Body of pancreas (tissue), 4 donors: Measurements from ENCODE around the gene HTR3B. TPM values are rescaled to one million over a fixed set of nuclear protein-coding genes. Genes with fewer than 3 reads are reported as not detected.

Experiments
- ATAC-seq: fragments of 150-250 bp; one replicate; pipeline ENCODE4 v1.9.1; 2016
- DNase-seq, 4 donors: peaks; one replicate each; pipeline ENCODE4 v3.0.0-alpha.2; 2019
- H3K27ac ChIP-seq, 4 donors: fragments of 200-600 bp; sonication (generic); 1 replicate in 3 of 4; 2 replicates in 1 of 4; pipeline versions ENCODE4 v1.5.1 to v1.6.1; 2016 to 2019; ENCODE audit warnings: mild to moderate bottlenecking in 1 of 4, mixed read lengths in 1 of 4, moderate library complexity in 1 of 4
- H3K27me3 ChIP-seq, 2 donors: fragments of 200-600 bp; sonication (generic); one replicate each; pipeline ENCODE4 v1.6.0; 2016; ENCODE audit warnings: mild to moderate bottlenecking in 1 of 2
- H3K36me3 ChIP-seq, 2 donors: fragments of 200-600 bp; sonication (generic); replicated peaks in 1 of 2; 2 replicates each; pipeline ENCODE4 v1.5.1; 2016; ENCODE audit warnings: low read depth in 2 of 2; ENCODE audit not compliant: insufficient read depth in 1 of 2
- H3K4me1 ChIP-seq: fragments of 200-600 bp; sonication (generic); one replicate; pipeline ENCODE4 v1.6.0; 2016
- H3K4me3 ChIP-seq, 2 donors: fragments of 200-600 bp; sonication (generic); 1 replicate in 1 of 2; 2 replicates in 1 of 2; pipeline ENCODE4 v1.5.1; 2016 to 2019
- H3K9me3 ChIP-seq, 3 donors: fragments of 200-600 bp; sonication (generic); 1 replicate in 2 of 3; 2 replicates in 1 of 3; pipeline ENCODE4 v1.5.1; 2016
- CTCF ChIP-seq, 7 experiments: fragments of 450-650 bp in 4 of 7; fragments of 200-600 bp in 3 of 7; sonication (generic) in 3 of 7; IDR thresholded peaks; one replicate each; pipeline ENCODE4 v1.5.1; 2016 to 2019; ENCODE audit warnings: antibody characterized with exemption in 7 of 7
- POLR2A ChIP-seq, 3 donors: fragments of 450-650 bp; IDR thresholded peaks; one replicate each; pipeline ENCODE4 v1.6.1; 2016; ENCODE audit warnings: antibody characterized with exemption in 3 of 3, mild to moderate bottlenecking in 2 of 3
- WGBS, 2 donors: methylation state at CpG; one replicate each; pipeline ENCODE4 v1.1.5; 2017; 5-methylcytosine and 5-hydroxymethylcytosine counted together
- intact Hi-C: fragments of 100-400 bp; cut with DNase I; formaldehyde crosslinking; loops from one replicate; pipeline ENCODE4 v1.15.1; 2023
- total RNA-seq, 2 donors: library from RNA; depleted of rRNA; stranded (reverse); fragments of >200 nt; gene quantifications; one replicate each; pipeline ENCODE4 v1.1.0, GENCODE V29; 2016

Gene HTR3B
- total RNA-seq, 2 donors from 2014 or later: not detected

GRCh38 chr11:113989916-113990315 lies 85.3 kb downstream of the HTR3B start:
- no peaks in the 10 kb centered on the region for H3K9me3 ChIP-seq
- no peak for ATAC-seq
- H3K4me3 ChIP-seq: no peak overlapping the region
- TF ChIP-seq POLR2A (IDR thresholded peaks at IDR 0.05) (no peak), CTCF (IDR thresholded peaks at IDR 0.05) (no peak)
- H3K27me3 ChIP-seq: no peaks in the 10 kb centered on the region
- no peaks in the 10 kb centered on the region for H3K36me3 ChIP-seq
- no peak overlapping the region for H3K27ac ChIP-seq
- 28 to 44% methylated on average over 2 of the region's 2 CpGs for WGBS, 2 donors
- H3K4me1 ChIP-seq: no peaks in the 10 kb centered on the region
- DNase-seq: no peak
- intact Hi-C loops: loop anchor here (5.0 kb wide), 1 partner anchor 272 kb away; no protein-coding TSS in a partner anchor

GRCh38 chr11:113991170-113991569 lies 86.6 kb downstream of the HTR3B start:
- intact Hi-C loops: loop anchor here (5.0 kb wide), 1 partner anchor 271 kb away; no protein-coding TSS in a partner anchor
- H3K27ac ChIP-seq: no peak overlapping the region
- WGBS, 2 donors: 7 to 11% methylated on average over 4 of the region's 4 CpGs
- no peaks in the 10 kb centered on the region for H3K9me3 ChIP-seq
- H3K4me1 ChIP-seq: no peaks in the 10 kb centered on the region
- peak in 3 of 4 donors; percentile 19 to 34 (median 25) for DNase-seq
- H3K27me3 ChIP-seq: no peaks in the 10 kb centered on the region
- TF ChIP-seq CTCF (IDR thresholded peaks at IDR 0.05) (no peak), POLR2A (IDR thresholded peaks at IDR 0.05) (no peak)
- ATAC-seq: no peak
- H3K36me3 ChIP-seq: no peaks in the 10 kb centered on the region
- no peak overlapping the region for H3K4me3 ChIP-seq

GRCh38 chr11:113991718-113992458 lies 87.3 kb downstream of the HTR3B start:
- H3K36me3 ChIP-seq: no peaks in the 10 kb centered on the region
- H3K4me3 ChIP-seq: no peak overlapping the region
- intact Hi-C loops: loop anchor here (5.0 kb wide), 1 partner anchor 270 kb away; no protein-coding TSS in a partner anchor
- TF ChIP-seq CTCF (IDR thresholded peaks at IDR 0.05) (no peak), POLR2A (IDR thresholded peaks at IDR 0.05) (no peak)
- no peaks in the 10 kb centered on the region for H3K27me3 ChIP-seq
- DNase-seq (peak in 1 of 4 donors; percentile 27), ATAC-seq (no peak)
- 52% methylated on average over 7 of the region's 7 CpGs for WGBS, 2 donors
- H3K27ac ChIP-seq: no peak overlapping the region
- no peaks in the 10 kb centered on the region for H3K4me1 ChIP-seq
- no peaks in the 10 kb centered on the region for H3K9me3 ChIP-seq

- no peak for DNase-seq
- 7 to 22% methylated on average over 7 of the region's 7 CpGs for WGBS, 2 donors
- no peak for TF ChIP-seq CTCF (IDR thresholded peaks at IDR 0.05)
- no peak for TF ChIP-seq POLR2A (IDR thresholded peaks at IDR 0.05)
- H3K9me3 ChIP-seq: no peaks in the 10 kb centered on the region
- H3K36me3 ChIP-seq: no peaks in the 10 kb centered on the region
- ATAC-seq: no peak
- no peak overlapping the region for H3K27ac ChIP-seq
- no peaks in the 10 kb centered on the region for H3K4me1 ChIP-seq
- H3K27me3 ChIP-seq: no peaks in the 10 kb centered on the region
- intact Hi-C loops: loop anchor here (5.0 kb wide), 1 partner anchor 270 kb away; no protein-coding TSS in a partner anchor
- no peak overlapping the region for H3K4me3 ChIP-seq
Observed at GRCh38 chr11:113992459-113993110, 88.0 kb downstream of the HTR3B start.
